ENCODE data around the gene ZDHHC21. TPM values are rescaled to one million over a fixed set of nuclear protein-coding genes. Genes with fewer than 3 reads are reported as not detected.
A peak's percentile ranks its signal among the peaks of the same experiment; 100 is the strongest.

Gene ZDHHC21
- polyA plus RNA-seq, 1 donor: 27.4 TPM

DNA sequence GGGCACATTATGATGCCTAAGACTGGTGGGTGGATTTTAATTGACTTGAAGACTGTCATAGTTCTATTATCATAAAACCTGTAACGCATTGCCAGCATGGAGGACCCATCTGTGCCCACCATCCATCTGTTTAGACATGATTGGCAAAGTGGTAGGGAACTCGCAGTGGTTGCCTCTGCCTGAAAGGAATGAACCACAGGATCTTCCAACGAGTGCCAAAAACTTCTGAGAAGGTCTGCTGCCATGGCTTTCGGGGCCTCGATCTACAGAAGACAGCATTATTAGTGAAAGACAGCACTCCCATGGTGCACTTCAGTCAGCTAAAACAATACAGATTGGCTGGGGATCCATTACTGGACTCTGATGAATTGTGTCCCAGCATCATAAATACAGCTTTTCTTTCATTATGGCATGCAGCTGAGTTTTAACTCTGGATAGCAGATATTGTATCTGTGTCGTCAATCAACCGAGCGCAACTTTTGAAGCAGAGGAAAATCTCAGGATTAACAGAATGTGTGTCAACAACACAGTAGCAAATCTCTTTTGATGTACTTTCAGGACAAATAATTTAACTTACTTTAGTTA lies 74.3 kb downstream of the ZDHHC21 start:
- DNase-seq: no peak

DNA sequence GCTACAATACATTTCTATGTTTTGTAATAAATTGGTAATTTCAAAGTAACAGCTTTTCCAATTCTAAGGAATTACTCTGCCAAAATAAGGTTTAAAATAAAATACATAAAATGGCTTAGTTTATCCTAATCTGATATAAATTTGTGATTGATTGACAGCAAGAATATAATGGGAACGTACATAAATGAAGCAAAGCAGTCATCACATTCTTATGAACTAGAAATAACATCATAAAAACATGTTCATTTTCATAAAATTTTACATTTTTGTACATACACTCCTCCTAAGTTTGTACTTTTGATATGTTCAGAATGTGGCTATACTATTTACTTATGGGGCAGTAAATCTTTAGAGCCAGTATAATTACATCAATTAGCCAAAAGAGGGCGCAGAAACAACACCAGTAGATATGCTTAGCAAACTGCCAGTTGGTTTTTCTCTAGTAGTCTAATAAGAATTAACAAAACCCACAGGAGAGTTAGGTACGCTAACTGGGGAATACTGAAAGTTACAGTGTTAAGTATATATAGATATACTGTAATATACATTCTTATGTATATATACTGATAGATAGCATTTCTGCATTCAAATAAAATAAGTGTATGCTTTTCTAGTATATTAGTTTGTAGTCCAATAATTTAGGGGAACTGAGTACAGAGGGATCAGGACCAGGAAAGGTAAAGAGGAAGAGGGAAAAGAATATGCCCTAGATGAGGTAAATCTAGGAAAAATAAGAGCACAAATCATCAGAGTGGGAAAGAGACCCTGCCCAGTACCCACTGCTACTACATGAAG lies 76.8 kb downstream of the ZDHHC21 start:
- peak; percentile 44 for DNase-seq

DNA sequence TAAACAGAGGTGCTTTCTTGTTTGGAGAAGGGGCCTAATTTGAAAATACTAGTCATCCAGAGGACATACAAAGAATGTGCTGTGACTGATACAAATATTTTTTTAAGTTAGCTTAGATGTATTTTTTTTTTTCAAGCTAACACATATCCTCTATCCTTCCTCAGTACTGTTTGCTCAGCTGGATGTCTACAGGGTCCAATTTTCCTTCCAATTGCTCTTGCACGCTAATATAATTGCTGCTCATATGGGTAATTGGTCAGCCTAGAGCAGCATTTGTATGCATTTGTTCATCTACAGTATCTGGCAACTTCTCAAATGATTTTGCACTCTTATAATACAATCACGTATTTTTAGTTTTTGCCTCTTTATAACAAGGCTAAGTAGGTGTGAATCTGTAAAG lies 84.7 kb downstream of the ZDHHC21 start:
- no peak for DNase-seq

DNA sequence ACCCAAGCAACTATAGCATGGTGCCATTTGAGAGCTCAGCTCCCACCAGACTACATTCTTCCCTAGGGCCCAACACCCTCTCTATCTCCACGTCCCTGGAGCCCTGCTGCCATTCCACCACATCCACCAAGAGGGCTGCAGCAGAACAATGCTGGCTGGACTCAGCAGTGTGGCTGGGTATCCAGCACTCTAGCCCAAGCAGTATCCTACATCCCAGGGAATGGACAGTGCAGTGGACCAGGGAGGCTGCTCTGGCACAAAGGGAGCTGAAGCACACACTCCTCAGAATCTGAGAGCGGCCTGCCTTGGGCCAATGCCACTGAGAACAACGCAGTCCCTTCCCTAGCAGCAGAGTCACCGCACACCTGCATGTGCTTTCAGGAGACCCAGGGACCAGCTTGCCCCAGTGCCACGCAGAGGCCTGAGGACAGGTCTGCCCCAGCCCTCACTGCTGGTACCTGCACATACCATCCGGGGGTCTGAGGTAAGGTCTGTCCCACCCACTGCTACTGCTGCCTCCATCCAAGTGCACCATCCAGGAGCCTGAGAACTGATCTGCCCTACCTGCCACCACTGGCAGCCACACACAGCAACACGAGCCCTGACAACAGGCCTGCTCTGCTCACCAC lies 95.9 kb downstream of the ZDHHC21 start:
- DNase-seq: no peak

DNA sequence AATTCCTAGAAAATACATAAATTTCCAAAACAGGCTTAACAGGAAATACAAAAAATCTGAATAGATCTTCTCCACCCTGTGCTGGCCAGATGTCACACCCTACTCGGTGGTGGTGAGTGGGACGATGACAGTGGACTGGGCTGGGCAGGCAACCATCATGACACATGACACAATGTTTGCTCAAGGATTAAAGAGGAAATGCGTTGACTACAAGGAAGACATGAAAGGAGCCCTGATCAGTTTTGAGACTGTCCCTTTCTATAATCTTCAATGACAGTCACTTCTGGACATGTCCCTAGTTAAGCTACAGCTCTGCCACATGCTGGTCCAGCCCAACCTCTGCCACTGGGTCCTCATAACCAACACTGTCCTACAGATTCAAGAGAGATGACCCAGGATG lies 99.8 kb downstream of the ZDHHC21 start:
- no peak for DNase-seq

DNA sequence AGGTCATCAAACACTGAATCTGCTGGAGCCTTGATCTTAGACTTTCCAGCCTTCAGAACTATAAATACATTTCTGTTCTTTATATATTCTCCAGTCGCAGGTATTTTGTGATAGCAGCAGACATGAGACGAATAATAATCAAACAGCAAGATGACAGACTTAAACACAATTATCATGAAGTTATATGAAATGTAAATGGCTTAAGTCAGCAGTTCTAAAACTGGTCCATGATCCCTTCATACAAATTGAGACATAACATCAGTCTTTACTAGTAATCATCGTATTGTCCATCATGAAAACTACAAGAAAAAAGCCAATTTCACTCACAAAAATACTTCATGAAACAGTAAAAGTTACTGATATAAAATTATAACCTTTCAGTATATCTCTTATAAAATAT lies 101.8 kb downstream of the ZDHHC21 start:
- no peak for DNase-seq

DNA sequence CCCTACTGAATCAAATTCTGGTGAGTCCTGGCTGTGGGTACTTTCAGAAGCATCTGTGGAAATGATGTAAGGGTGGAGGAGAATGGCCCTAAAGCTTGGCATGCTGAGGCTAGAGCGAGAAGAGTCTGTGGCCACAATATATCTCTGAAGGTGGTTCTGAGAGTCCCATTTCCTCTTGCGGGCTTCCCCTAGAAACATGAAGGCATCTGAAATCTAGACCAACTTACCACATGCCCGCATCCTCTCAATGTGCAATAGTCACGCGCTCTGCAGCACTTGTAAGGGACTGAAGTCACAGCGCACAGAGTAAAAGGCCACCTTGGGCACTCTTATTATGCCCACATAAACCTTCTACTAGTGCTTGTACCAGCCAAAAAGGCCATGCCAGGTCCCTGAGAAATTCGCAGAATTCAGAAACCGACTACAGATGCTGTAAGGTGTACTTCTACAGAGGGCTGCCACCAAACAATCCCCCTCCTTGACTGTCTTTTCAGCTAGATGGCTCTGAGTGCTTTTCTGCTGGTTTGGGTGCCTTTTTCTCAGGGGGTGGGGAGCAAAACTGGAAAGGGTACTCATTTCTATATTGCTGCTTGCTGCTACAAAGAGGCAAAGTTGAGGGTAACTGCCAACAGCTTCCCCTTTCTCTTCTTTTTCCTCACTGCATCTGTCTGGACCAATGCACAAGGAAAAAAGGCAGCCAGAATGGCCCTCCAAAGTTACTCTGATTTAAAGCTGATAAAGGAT lies 107.3 kb downstream of the ZDHHC21 start:
- no peak for DNase-seq

DNA sequence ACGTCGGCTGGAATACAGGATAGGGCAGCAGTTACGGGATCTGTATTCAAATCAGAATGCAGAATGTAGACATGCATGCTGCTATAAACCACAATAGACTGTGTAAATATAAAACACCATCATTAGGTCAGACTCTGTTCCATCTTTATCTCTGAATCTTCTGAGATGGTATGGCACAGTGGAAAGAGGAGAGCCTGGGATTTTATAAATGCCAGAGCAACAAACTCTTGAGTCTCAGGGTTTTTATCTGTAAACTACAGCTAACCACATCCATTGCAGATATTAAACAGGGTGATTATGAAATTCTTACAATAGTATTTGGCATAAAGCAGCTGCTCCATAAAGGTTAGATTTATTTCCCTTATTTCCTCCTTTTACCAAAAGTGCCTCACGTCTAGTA lies 108.7 kb downstream of the ZDHHC21 start:
- no peak for DNase-seq

DNA sequence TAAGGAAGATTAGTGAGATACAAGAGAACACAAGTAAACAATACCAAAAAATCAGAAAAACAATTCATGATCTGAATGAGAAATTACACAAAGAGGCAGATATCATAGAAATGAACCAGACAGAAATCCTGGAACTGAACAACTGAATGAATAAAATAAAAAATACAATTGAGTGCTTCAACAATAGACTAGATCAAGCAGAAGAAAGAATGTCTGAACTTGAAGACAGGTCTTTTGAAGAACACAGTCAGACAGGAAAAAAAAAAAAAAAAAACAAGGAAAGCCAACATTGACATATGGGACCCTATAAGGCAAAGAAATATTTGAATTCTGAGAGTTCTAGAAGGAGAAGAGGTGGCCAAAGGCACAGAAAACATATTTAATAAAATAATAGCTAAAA lies 115.2 kb downstream of the ZDHHC21 start:
- DNase-seq: no peak

DNA sequence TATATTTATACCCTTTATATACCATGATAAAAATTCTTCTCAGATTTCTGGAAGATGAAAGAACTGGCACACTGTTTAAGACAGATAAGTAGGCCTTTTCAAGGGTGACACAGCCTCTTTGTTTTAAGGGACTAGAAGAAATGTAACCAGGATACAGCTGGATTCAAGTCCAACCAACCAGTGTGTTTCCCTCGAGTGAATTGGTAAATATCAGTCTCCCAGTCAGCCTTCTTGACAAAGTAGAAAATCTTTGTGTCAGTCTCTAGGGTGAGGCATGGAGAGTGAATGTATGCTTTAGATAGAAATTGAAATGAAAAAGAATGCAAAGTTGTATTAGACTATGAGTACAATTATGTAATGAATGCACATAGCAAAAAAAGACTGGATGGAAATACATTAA lies 119.1 kb downstream of the ZDHHC21 start:
- no peak for DNase-seq

DNA sequence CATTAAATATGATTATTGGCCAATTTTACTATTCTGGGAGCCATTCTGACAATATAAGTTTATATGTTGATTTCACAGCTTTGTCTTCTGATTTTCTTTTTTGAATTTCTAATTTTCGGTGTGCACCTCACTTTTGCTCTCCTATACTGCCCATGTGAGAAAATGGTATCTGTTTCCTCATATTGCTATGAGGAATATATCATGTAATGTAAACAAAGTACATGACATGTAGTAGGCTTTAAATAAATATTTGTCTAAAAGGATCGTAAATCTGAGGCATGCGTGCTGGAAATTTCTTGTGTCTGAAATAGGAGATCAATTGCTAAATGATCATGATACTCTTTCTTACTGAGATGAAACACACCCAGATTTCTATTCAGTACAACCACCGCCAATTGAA lies 119.9 kb downstream of the ZDHHC21 start:
- DNase-seq: no peak

DNA sequence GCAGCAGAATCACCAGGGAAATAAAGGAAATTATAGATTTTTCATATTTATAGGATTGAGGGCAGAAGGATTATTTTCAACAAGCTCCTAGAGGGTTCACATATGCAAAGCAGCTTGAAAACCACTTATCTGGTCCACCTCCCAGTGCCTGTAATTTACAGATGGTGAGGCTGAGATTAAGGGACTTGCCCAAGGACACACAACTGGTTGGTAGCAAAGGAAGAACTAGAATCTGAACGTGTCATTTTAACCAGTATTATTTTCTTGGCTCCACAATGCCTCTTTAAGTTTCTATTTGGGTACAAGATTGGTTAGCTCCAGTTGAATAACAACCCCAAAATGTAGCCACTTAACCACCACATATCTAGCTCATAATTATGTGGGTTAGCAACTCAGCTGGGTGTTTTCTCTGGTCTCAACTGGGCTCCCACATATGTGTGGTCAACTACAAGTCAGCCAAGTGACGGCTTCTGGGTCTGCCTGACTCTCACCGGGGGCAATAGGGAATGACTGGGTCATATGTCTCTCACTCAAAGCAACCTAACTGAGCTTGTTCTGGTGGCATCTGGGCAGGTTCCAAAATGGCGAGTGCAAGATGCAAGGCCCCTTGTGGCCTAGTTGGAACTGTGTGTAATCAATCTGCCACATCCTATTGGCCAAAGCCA lies 127.7 kb downstream of the ZDHHC21 start:
- no peak for DNase-seq

DNA sequence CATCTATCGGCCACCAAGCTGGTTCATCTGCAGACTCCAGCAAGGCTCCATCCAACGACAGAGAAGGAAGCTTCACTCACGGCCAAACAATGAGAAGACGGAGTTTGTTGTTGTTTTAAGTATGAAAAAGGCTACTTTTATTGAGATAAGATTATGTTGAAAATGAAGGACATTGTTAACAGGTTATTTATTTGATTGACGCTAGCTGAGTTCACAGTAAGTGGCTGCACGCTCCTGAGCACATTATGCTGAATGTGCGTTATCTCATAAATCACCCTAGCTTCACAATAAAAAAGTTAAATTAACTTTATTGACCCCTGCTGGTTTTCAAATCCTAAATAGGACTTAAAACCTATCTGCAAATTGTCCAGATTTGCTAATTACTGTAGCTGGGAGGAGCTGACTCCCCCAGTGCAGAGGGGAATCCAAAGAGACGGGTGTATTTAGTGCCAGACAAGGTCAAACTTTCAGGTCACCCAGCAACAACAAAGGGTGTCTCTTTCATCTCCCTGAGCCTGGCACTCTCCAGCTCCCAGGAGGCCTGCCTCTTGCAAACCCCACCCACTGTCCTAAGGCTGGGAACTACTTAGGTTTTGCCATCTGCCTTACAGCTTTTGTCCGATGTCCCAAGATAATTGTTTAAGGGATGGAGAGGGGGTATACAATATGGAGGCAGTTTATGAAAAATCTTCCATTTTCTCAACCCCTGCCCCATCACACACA lies 129.2 kb downstream of the ZDHHC21 start:
- no peak for DNase-seq

DNA sequence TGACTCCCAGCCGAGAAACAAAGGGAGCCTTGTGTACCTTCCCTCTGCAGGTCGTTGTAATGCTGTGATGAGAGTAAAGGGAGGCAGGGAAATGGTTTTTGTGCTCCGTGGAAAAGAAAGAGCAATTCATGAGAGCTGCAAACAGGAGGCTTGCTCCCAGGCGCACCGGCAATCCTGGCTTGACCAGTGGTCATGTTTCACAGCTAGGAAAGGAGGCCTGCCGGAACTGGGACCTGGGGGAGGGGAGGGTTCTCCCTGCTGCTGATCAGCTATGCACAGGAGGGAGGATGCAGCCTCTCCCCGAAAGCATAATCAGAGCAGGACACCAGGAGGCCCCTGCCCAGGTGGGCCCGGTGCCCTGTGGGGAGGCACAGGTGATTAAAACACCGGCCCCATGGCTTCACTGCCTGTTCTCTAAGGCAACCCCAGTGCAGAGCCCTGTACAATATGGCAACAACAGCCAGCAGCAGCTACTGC lies 131.3 kb downstream of the ZDHHC21 start:
- DNase-seq: peak; percentile 39

Other genes with a start within 250 kb of the ZDHHC21 start
- 3.3 TPM for gene CER1, start 29.3 kb upstream of the ZDHHC21 start, polyA plus RNA-seq (ENCODE audit: insufficient read length)
- gene FREM1, start 217.0 kb upstream of the ZDHHC21 start, polyA plus RNA-seq (ENCODE audit: insufficient read length): 206 TPM